ENCODE measurements around the gene STPG1.

The STPG1 gene

DNA sequence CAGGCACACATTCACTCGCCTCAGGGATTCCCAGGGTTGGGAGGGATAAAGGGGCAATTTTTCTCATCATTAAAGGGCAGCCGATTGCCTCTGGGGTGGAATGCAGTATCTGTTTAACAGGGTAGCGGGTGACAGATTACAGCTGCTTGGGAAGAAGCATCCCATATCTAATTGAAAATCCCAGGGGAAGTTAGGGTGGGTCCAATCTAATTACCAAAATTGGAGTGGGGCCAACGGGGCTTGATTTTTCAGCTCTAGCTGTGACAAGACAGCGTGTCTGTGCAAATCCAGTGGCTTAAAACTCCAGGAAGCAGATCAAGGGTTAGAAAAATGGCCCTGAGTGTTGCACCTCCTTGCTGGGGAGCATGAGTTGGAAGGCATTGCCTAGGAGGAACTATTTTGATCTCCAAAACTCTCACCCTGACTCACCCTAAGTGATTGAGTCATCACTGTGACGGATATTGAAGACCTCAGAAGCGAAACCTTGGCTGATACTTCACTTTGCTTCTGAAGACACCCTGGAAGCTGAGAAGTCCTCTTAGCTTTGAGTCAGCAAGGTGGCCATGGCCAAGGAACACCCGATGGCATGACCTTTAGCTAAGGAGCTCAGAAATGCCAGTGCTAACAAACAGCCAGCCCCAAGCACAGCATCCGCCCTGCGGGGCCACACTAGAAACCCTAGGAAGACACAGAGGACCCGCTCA, 48.5 kb downstream of the STPG1 start:
- DNase-seq: no peak

DNA sequence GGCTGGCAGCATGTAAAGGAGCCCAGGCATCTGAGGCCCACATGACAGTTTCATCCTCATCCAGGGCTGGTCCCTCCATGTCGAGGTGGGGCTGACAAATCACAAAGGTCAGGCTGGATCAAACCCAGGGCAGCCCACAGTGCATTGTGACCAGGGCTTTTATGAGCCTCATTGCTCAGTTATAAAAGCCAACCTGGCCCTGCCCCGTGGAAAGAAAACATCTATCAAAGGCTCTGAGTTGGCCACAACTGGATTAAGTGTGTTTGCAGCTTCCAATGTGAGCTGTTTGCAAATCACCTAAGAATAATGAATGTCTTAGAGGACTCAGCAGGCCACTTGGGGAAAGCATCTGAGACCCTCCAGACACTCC, 49.0 kb downstream of the STPG1 start:
- DNase-seq: no peak

DNA sequence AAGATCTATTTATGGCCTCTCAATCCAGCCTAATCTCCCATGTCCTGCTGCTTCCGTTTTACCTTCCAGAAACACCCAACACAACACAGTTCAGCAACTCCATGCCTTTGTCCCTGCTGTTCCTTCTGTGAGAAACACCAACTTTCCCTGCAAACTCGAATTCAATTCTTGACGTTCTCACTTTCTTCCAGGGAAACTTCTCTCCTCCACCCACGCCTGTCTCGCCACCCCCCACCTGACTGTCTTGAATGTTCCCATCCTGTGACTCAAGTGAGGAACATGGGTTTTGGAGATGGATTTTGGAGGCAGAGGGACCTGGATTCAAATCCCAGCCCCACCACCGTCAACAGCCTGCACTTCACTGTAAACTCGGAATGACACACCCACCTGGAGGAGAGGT, 49.6 kb downstream of the STPG1 start:
- no peak for DNase-seq

DNA sequence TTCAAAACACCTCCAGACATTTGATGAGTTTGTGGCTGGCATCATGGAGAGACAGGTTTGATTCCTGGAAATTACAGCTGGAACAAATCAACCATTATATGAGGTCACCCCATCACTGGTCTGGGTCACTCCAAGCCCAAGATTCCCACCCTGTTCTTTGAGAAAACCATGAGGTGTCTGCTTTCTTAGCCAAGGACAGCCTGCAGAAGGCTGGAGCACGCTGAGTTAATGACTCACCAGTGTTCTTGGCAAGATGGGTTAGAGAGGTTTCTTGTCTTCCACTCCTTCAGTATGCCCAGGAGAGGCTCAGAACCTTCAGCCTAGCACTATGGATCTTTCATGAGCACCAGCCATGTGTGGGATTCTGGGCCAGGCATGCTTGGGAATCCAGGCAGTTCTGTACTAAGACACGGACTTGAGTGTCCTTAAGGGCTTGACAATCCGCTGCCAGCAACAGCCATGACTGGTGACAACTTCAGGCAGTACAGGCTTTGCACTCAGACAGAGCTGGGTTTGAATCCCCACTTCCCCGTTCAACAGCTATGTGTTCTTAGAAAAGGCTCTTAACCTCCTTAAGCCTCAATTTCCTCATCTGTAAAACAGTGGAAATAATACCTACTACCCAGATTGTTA, 50.5 kb downstream of the STPG1 start:
- no peak for DNase-seq

DNA sequence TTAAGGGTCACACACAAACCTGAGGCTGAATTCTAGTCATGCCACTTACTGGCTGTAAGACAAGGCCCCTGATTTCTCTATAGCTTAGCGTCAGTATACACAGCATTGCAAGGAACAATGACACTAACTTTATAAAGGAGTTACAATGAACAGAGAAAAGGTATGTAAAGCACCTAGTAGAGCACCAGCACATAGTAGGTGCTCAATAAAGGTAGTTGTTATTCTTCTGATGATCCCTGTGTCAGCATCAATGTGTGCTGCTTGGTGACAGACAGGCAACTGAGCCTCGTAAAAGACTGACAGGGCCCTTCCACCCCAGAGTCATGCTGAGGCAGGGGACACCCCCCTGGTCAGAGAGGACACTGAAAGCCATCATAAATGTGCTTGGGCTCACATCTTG, 51.2 kb downstream of the STPG1 start:
- no peak for DNase-seq

DNA sequence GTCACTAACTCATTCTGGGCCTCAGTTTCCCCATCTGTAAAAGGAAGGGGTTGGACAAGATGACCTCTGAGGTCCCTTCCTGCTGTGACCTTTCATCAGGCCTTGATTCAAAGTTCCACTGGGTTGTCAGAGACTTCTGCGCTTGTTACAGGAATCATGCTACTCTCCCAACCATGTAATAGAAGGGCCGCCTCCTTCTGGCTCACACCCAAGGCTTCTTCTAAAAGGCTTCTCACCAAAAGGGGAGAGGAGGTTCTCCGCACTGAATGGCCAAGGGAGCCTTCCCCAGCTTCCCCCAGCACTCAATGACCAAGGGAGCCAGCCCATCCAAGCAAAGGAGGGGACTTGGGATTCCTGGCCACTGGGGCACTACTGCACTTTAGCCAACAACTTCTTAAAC, 51.8 kb downstream of the STPG1 start:
- no peak for DNase-seq

DNA sequence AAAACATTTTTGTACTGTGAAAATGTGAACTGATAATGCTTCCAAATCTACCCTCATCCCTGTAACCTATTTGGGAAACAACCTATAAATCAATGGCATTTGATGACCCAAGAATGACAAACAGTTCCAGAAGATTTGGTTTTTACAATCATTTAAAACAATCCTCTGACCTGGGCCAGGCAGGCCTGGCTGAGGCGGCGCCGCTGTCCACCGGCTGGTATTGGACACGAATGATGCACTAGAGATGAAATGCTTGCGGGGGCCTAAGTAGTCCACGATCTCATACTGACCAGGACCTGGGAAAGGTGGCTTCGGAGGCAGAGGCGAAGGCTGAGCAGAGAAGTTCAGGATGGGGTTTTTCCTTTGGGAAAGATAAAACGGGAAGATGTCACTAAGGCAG, 52.9 kb downstream of the STPG1 start:
- DNase-seq: no peak

DNA sequence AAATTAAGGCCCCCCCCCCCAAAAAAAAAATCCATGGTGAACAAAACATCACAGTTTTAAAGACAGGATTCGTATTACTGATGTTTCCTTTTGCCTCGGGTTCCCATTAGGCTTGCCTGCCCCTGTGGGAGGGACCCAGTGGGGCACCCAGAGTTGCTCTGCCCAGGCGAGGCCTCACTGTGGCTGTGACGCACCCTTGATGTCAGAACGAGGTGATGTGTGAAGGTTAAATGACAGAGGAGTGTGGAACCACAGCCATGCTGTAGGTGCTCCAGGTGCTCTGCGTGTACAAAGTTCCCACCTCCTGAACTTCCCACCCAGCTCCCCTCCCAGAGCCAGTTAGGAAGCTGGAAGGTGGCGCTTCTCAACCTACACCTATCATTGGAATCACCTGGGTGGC, 56.5 kb downstream of the STPG1 start:
- no peak for DNase-seq

DNA sequence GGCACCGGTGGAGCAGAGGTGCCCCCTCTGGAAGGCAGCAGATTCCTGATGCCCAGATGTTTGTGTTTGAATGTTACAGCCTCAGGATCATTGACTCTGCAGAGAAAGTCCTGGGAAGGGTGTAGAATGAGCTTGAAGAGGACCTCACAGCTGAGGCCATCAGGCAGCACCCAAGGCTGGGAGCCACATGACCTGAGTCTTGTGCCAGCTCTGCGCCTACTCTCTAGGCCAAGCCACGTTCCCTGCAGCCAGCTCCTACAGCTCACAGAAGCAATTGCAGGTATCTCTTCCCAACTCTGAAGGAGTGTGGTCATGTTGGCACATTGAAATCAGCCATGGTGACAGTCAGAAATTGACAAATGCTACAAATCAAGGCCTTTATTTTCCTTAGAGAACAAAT, 58.1 kb downstream of the STPG1 start:
- no peak for DNase-seq

DNA sequence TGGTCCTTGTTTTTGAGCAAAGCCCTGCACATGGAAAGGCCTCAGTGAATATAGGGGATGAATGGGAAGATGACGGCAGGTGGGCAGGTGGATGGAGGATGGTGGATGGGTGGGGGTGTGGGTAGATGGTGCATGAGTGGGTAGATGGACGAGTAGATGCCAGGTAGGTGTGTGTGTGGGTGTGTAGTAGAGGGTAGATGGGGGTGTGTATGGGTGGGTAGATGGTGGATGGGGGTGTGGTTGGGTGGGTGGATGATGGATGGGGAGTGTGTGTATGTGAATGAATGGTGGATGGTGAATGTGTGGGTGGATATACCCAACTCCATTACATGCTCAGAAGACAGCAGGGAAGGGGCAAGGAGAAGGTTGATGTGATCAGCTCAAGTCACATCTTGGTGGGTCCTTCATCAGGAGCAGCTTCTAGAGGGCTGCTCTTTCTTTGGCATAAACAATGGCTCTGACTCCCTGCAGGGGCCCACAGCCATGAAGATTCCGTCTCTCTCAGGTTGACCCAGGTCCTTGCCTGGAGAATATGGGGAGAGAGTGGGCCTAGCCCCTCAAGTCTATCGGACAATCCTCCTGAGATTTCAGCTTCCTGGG, 60.2 kb downstream of the STPG1 start:
- no peak for DNase-seq

DNA sequence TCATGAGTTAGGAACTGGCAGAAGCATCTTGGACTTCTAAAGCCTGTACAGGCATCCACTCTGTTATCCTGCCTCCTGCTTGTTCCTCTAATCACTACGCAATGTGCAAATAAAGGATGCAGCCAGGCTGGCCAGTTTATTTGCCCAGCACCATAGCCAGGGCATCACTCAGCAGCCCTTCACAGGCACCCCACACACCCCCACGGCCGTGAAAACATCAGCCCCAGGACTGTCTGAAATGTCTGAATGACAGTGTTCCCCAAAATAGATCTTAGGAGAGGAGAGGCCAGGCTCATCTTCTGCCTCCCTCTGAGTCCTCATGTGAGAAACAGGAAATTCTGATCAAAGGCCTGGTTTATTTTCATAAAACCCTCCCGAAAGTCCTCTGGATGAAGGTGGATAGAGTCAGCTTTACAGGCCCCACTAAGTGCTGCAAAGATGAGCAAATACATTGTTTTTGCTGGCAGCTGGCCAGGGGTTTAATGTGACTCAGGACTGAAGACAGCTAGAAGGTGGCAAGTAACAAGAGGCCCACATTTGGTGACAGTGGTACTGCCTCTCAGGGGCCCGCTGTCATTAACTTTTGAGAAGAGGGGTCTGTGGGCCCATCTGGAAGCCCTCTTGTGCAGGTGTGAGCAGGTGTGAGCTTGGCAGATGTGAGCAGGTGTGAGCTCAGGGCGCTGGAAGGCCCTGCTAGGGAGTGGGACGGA, 61.5 kb downstream of the STPG1 start:
- peak; percentile 15 for DNase-seq

DNA sequence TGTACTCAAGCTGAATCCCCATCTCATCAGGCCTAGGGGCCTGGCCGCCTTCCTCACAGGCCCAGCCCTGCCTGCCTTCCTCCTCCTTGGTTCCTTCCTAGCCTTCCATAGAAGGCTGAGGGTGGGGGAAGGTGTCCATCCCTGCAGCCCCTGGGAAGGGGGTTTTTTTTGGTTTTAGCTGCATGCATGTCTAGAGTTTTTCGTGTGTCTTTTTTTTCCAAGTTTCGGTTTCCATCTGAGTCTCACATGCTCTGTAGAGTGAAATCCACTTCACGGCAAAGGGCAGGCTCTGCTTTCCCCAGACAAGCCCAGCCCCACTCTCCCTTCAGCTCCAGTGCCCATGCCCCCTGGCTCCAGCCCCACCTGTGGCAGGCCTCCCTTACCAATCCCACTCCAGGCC, 62.3 kb downstream of the STPG1 start:
- DNase-seq: no peak

DNA sequence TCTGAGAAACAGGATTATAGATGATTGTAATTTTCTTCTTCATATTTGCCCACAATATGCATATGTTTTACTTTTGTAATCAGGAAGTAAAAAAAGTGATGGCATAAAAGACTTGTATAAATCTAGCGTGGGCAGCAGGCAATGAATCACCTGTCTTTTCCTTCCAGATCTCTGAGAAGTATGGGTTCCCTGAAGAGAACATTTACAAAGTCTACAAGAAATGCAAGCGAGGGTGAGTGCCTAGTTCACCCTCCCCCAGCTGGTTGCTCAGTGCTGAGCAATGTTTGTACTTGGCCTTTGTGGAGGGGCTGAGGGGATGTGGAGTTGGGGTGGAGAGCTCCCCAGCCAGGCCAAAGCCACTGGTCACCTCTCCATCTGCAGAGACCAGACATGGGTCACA, 63.7 kb downstream of the STPG1 start:
- no peak for DNase-seq

DNA sequence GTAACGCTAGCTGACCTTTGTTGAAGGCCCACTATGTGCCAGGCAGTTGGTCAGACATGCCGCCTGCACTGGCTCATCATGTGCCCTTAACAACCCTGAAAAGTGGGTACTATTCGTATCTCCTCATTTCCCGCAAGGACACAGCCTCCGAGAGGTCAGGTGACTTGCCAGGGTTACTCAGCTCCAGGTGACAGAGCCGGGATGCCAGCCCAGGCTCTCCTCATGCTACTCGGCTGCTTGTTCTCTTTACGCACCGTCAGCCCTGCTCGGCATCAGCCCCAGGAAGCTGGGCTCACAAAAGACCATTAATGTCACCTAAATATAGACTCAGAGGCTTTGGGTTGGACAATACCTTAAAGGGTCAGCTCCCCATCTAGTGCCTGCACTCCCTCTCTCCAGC, 65.4 kb downstream of the STPG1 start:
- DNase-seq: no peak

DNA sequence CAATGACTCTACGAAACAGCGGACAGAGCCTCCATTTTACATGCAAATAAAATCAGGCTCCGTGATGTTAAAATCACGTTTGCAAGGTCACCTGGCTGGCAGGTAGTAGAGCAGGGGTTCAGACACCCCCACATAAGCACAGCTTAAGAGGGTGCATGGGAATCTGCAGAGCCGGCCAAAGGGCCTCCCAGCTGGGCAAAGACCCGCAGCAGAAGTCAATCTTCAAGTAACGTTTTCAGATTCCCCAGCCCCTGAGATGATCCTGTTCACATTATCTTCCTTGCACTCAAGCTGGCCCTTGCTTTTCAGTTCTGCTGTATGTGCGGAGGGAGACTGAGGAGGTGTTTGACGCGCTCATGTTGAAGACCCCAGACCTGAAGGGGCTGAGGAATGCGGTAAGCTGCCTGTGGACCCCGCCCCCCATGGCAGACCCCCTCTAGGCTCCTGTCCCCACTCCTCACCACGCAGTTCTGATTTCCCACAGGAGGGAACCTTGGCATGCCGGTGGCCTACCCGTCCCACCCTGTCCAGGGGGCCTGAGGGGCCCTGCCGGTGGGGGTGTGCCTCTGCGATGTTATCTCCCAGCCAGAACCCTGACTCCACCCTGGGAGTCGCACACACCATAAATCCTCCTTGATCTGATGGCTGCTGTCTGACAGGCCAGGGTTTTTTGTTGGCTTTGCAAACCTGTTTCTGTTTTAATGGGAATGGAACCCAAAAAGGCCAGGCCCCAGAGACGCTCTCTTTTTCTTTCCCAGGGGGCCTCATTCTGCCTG, 66.2 kb downstream of the STPG1 start:
- DNase-seq: no peak

DNA sequence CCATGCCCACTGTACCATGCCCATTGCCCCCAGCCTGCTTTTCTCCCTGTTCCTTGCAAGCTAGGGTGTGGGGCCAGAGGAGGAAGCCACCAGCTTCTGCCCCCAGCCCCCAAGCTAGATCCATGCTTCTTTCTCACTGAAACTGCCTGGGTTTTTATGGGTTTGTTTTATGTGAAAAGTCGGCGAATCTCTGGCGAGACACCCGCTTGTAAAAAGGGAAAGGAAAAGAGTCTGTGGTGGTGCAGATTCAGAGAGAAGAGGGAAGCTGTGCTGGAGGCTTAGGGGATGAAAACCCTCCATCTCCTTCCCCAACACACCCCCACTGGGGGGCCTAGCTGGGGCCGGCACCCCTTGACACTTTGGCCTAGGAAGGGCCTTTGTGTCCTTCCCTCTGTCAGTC, 68.2 kb downstream of the STPG1 start:
- DNase-seq: no peak

DNA sequence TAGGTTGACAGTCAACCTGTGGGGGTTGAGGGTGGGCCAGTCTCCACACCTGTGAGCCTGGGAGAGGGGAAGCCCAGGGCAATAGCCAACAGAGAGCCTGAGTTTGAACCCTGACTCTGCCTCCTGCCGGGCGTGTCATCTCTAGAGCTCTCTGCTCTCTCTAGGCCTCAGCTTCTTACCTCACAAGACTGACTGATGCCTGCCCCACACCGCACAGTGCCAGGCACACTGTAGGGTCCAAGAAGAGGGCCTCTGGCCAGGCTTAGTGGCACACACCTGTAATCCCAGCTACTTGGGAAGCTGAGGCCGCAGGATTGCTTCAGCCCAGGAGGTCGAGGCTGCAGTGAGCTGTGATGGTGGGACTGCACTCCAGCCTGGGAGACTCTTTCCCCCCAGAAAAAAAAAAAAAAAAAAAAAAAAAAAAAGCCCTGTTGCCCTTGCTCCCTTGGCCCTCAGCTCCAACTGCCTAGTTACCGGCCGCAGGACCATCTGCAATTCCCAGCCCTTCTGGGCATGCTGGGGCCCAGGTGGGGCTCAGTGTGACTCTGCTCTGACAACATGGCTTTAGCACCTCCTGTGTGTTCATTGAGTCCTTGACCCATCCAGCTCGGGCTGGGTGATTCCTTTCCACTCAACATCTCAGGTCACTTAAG, 69.4 kb downstream of the STPG1 start:
- no peak for DNase-seq

DNA sequence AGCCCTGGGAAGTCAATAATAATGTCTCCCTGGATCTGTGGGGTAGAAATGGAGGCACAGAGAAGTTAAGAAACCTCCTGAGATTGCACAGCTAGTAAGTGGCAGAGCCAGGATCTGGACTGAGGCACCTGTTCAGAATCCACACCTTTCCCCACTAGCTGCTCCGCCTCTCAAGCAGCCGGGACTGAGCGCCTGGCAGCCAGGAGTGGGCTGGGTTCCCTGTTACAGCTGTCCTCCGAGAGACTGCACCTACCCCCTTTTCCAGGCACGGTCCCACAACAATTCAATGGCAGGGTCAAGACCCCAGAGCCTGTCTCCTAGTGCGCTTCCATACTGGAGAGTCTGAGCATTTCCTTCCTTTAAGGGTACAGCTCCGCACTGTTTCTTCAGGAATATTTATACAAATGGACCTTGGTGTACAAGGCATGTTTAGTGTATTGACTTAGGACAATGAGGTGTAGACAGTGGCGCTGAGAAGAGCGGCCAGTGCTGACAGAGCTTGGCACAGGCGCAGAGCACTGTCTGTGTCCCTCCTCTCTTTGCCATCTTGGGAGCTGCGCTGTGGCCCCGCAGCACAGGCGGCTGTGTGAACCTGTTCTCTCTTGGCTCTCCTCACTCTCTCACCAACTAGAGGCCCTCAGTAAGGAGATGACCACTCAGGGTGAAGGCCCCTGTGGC, 70.0 kb downstream of the STPG1 start:
- no peak for DNase-seq

DNA sequence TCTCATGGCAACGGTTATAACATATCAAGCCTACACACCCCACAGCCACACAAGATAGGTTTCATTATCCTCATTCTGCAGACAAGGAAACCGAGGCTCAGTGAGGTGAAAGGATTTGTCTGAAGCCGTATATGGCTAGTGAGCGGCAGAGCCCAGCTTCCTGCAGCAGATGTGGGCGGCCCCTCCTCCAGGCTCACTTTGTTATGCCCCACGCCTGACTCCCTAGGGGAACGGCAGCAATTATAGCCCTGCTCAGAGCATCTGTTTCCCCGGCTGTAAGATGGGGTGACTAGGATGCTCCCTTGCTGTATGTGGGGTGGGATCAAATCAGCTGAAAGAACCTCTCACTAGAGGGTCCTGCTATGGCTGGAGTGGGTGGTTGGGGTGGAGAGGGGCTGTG, 72.3 kb downstream of the STPG1 start:
- no peak for DNase-seq

DNA sequence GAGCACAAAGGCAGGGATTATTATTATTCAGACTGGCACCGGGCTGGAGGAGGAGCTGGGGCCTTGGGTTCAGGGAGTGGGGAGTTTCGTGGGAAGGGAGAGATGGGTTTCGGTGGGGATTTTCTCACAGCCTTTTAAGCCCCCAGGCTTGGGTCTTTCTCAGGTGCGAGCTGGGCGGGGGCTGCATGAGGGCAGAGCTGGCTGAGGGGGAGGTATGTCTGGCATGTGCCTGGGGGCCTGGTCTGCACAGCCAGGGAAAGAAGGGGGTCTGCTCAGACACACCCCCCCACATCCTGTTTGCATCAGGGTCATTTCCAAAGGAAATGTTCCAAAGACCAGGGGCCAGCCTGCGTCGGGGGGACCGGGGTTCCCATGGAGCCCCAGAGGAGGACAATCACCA, 72.8 kb downstream of the STPG1 start:
- DNase-seq: no peak

DNA sequence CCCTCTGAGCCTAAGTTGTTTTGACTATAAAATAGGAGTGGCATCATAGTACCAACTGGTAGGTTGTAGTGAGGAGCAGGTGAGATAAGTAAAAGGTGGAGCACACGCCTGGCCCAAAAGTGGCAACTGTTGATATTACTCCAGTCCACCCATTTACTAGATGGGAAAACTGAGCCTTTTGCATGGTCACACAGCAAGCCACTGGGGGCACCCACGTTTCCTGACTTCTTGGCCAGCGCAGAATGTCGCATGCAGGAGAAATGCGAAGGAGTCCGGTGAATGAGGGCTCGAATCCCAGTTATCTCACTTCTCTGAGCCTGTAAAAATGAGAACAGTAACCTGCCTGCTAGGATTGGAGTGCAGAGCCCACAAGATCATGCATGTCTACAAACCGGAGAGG, 73.6 kb downstream of the STPG1 start:
- DNase-seq: no peak

DNA sequence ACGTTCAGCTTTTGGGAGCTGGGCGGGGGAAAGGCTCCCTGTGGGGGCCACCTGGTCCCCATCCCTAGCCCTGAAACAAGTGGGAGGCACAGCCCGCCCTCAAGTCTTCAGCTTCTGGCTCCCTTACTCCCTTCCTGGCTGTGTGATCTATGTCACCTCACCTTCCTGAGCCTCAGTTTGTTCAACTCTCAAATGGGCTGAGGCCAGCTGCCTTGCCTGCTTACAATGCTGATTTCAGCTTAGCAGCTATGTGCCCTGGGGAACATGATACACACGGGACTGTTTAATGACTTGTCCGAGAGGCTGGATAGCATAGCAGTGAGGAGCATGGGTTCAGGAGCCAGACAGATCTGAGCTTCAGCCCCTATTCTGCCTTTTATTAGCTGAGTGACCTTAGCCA, 75.1 kb downstream of the STPG1 start:
- no peak for DNase-seq
